HG03432 (cell line): ENCODE measurements around the gene SH2D3C.

Experiments
- ATAC-seq: cut with Tn5 transposase; IDR thresholded peaks from one replicate; pipeline ENCODE4 v1.9.1; 2021; ENCODE audit warnings: mild to moderate bottlenecking, moderate library complexity; ENCODE audit not compliant: unreplicated experiment

SH2D3C gene

GRCh38 chr9:127703289-127703946, 75.0 kb downstream of the SH2D3C start:
- ATAC-seq, result no peak

GRCh38 chr9:127700594-127701255, 77.7 kb downstream of the SH2D3C start:
- no peak for ATAC-seq

GRCh38 chr9:127700140-127700539, 78.3 kb downstream of the SH2D3C start:
- ATAC-seq, result no peak

- ATAC-seq, result peak; percentile 90
Observed at GRCh38 chr9:127698985-127699670, 79.3 kb downstream of the SH2D3C start.

GRCh38 chr9:127698386-127698785, 80.1 kb downstream of the SH2D3C start:
- no peak for ATAC-seq

- ATAC-seq, result no peak
Observed at GRCh38 chr9:127697575-127697974, 80.9 kb downstream of the SH2D3C start.

GRCh38 chr9:127694890-127695720, 83.4 kb downstream of the SH2D3C start:
- ATAC-seq, result no peak

GRCh38 chr9:127693697-127694096, 84.8 kb downstream of the SH2D3C start:
- ATAC-seq, result no peak

GRCh38 chr9:127693143-127693542, 85.3 kb downstream of the SH2D3C start:
- ATAC-seq, result no peak

GRCh38 chr9:127692071-127692470, 86.4 kb downstream of the SH2D3C start:
- ATAC-seq, result no peak

GRCh38 chr9:127690735-127691134, 87.7 kb downstream of the SH2D3C start:
- ATAC-seq, result no peak

- no peak for ATAC-seq
Observed at GRCh38 chr9:127689329-127690000, 89.0 kb downstream of the SH2D3C start.
